Cardiac fibroblast (primary cell): Measurements from ENCODE around the gene CDKAL1.
A peak's percentile ranks its signal among the peaks of the same experiment; 100 is the strongest.

Experiments
- DNase-seq, 2 donors: peaks; one replicate each; pipeline versions ENCODE4 v3.0.0 to v3.0.0-alpha.2; 2010; ENCODE audit warnings: low read depth in 2 of 2
- H3K4me3 ChIP-seq, 2 donors: replicated peaks in 1 of 2; 1 replicate in 1 of 2; 2 replicates in 1 of 2; pipeline ENCODE4 v1.5.1; 2011; ENCODE audit warnings: low read depth in 2 of 2, low read length in 2 of 2, mild to moderate bottlenecking in 2 of 2, moderate library complexity in 1 of 2
- CTCF ChIP-seq: IDR thresholded peaks from one replicate; pipeline ENCODE4 v1.5.1; 2011; ENCODE audit warnings: low read depth, mild to moderate bottlenecking, low read length, inconsistent platforms

The CDKAL1 gene

GRCh38 chr6:20554326-20554725 is 20.1 kb downstream of the CDKAL1 start:
- no peak for TF ChIP-seq CTCF
- peak; percentile 44 to 46 for DNase-seq
- H3K4me3 ChIP-seq: no peak overlapping the region

GRCh38 chr6:20554817-20555216 is 20.6 kb downstream of the CDKAL1 start:
- TF ChIP-seq CTCF: no peak
- no peak overlapping the region for H3K4me3 ChIP-seq
- no peak for DNase-seq

GRCh38 chr6:20559924-20560551 is 25.8 kb downstream of the CDKAL1 start:
- peak; percentile 26 to 39 for DNase-seq
- TF ChIP-seq CTCF: no peak
- H3K4me3 ChIP-seq: no peak overlapping the region

- TF ChIP-seq CTCF: no peak
- DNase-seq: no peak
- no peak overlapping the region for H3K4me3 ChIP-seq
Measured at GRCh38 chr6:20563377-20563776, 29.1 kb downstream of the CDKAL1 start.

GRCh38 chr6:20564269-20564668 is 30.0 kb downstream of the CDKAL1 start:
- peak; percentile 33 for TF ChIP-seq CTCF
- H3K4me3 ChIP-seq: no peak overlapping the region
- DNase-seq: peak; percentile 50 to 61

- H3K4me3 ChIP-seq: no peak overlapping the region
- no peak for TF ChIP-seq CTCF
- no peak for DNase-seq
Measured at GRCh38 chr6:20564777-20565176, 30.5 kb downstream of the CDKAL1 start.

- TF ChIP-seq CTCF: no peak
- no peak overlapping the region for H3K4me3 ChIP-seq
- no peak for DNase-seq
Measured at GRCh38 chr6:20565342-20565741, 31.1 kb downstream of the CDKAL1 start.
